OCI-LY7 (cell line): ENCODE data around the gene TRPM3. TPM values are rescaled to one million over a fixed set of nuclear protein-coding genes. Genes with fewer than 3 reads are reported as not detected.

Experiments
- BruUV-seq: library from RNA; stranded (reverse); fragments of 400-500 nt; replicated peaks from 2 replicates; lab custom pipeline; 2021; lab: Mats Ljungman, UMichigan
- CTCF ChIA-PET: fragments of 300-600 bp; sonication (Branson Sonifier 250); formaldehyde crosslinking; loops from one replicate; lab custom pipeline; 2022; ENCODE audit warnings: antibody characterized with exemption; ENCODE audit not compliant: unreplicated experiment; lab: Charles Lee
- POLR2A ChIA-PET: fragments of 300-600 bp; sonication (Branson Sonifier 250); formaldehyde crosslinking; loops from one replicate; lab custom pipeline; 2022; ENCODE audit warnings: antibody characterized with exemption; lab: Charles Lee
- DNase-seq: peaks from one replicate; pipeline ENCODE4 v3.0.0-alpha.2; 2015; ENCODE audit warnings: low spot score
- H2AFZ ChIP-seq: fragments of 200-600 bp; sonication (generic), shearing (Covaris generic); 2 replicates; pipeline ENCODE4 v1.6.1; 2014; ENCODE audit warnings: mild to moderate bottlenecking, antibody characterized with exemption, low read length, moderate library complexity
- H3K27ac ChIP-seq: fragments of 200-600 bp; sonication (generic); 2 replicates; pipeline ENCODE4 v1.5.1; 2014; ENCODE audit warnings: mixed run types, low read depth, mild to moderate bottlenecking, moderate library complexity, low read length, inconsistent platforms; ENCODE audit not compliant: poor library complexity, severe bottlenecking
- H3K36me3 ChIP-seq: fragments of 200-600 bp; sonication (generic); 2 replicates; pipeline ENCODE4 v1.6.1; 2014; ENCODE audit warnings: mild to moderate bottlenecking, antibody characterized with exemption, low read length, moderate library complexity, mixed read lengths; ENCODE audit not compliant: insufficient read depth
- H3K4me1 ChIP-seq: fragments of 200-600 bp; sonication (generic); 2 replicates; pipeline ENCODE4 v1.5.1; 2014; ENCODE audit warnings: mild to moderate bottlenecking, low read length; ENCODE audit not compliant: insufficient read depth, poor library complexity, severe bottlenecking
- H3K4me2 ChIP-seq: fragments of 200-600 bp; sonication (generic); 2 replicates; pipeline ENCODE4 v1.6.1; 2014; ENCODE audit warnings: mild to moderate bottlenecking, low read length
- H3K4me3 ChIP-seq: fragments of 200-600 bp; sonication (generic); 2 replicates; pipeline ENCODE4 v1.5.1; 2014; ENCODE audit warnings: mild to moderate bottlenecking, low read depth, low read length; ENCODE audit not compliant: poor library complexity, severe bottlenecking
- H3K79me2 ChIP-seq: fragments of 200-600 bp; sonication (generic); 2 replicates; pipeline ENCODE4 v1.6.1; 2016; ENCODE audit warnings: low read depth, mild to moderate bottlenecking, low read length, moderate library complexity, mixed read lengths; ENCODE audit not compliant: insufficient read depth
- H3K9me2 ChIP-seq: fragments of 200-600 bp; sonication (generic); 2 replicates; pipeline ENCODE4 v1.6.1; 2016; ENCODE audit warnings: mild to moderate bottlenecking, low read length, mixed read lengths; ENCODE audit not compliant: insufficient read depth
- H3K9me3 ChIP-seq: fragments of 200-600 bp; sonication (generic); 2 replicates; pipeline ENCODE4 v1.6.1; 2014; ENCODE audit warnings: mild to moderate bottlenecking, mixed run types, low read length, mixed read lengths
- H4K20me1 ChIP-seq: fragments of 200-600 bp; sonication (generic); 2 replicates; pipeline ENCODE4 v1.6.1; 2014; ENCODE audit warnings: mild to moderate bottlenecking, antibody characterized with exemption, low read length, moderate library complexity, mixed read lengths; ENCODE audit not compliant: insufficient read depth
- CTCF ChIP-seq: fragments of 200-600 bp; sonication (generic); conservative IDR thresholded peaks from 2 replicates; pipeline ENCODE4 v1.5.1; 2014; ENCODE audit warnings: mild to moderate bottlenecking, antibody characterized with exemption, low read length, moderate library complexity, mixed read lengths
- EZH2phosphoT487 ChIP-seq: fragments of 200-600 bp; sonication (generic); IDR thresholded peaks from 2 replicates; pipeline ENCODE4 v1.6.1; 2018; ENCODE audit warnings: low read depth, borderline replicate concordance, mild to moderate bottlenecking, mixed run types, antibody characterized with exemption, low read length, moderate library complexity, mixed read lengths
- intact Hi-C: fragments of 100-400 bp; cut with micrococcal nuclease; formaldehyde crosslinking; loops from one replicate; pipeline ENCODE4 v1.10.0; 2022; ENCODE audit not compliant: unreplicated experiment
- total RNA-seq, 2 experiments: library from RNA; depleted of rRNA in 1 of 2; stranded (reverse); fragments of >200 nt in 1 of 2; shearing (Covaris generic) in 1 of 2; gene quantifications; 2 replicates each; pipeline ENCODE4 v1.2.3, GENCODE V29; 2014 to 2022

The TRPM3 gene
- total RNA-seq, 2 experiments from 2014 or later = not detected

DNA sequence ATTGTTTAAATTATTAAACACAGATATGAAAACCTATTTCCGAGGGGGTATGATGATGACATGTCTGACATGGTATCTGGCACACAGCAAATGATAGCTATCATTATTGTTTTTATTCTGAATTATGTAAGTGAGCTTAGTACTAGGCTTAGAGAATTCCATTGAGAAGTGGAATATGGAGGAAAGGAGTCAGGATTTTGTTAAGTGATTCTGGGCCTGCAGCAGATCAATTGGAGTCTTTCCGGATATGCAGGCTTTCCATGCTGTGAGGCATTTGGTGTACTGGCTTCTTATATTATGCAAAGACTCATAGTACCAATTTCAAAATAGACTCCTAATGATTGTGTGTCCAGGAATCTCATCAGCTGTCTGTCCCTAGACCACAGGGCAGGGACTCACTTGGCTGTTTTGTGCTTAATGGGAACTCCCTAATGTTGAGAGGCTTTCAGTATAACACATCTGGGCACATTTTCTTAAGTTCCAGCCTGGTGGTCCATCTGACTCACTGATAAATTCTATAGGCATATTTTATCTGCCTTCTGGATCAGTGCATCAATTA, 527.0 kb downstream of the TRPM3 start:
- H3K36me3 ChIP-seq = no peaks in the 10 kb centered on the region
- ChIA-PET CTCF (no interaction called here), POLR2A (interaction anchor here (0.5 to 1.2 kb wide), 3 partner anchors 9 to 1629 kb away, joined by 3 to 5 read pairs (median 4); no protein-coding TSS in a partner anchor)
- no peaks in the 10 kb centered on the region for H4K20me1 ChIP-seq
- H3K79me2 ChIP-seq = no peaks in the 10 kb centered on the region
- intact Hi-C loops = no loop called here
- no peak for DNase-seq
- H2AFZ ChIP-seq = no peak overlapping the region
- BruUV-seq = no TSS peak
- no peak overlapping the region for H3K27ac ChIP-seq
- no peak overlapping the region for H3K4me3 ChIP-seq
- no peaks in the 10 kb centered on the region for H3K9me2 ChIP-seq
- no peak overlapping the region for H3K4me2 ChIP-seq
- TF ChIP-seq CTCF (no peak), EZH2phosphoT487 (no peak)
- H3K4me1 ChIP-seq = no peaks in the 10 kb centered on the region
- no peaks in the 10 kb centered on the region for H3K9me3 ChIP-seq

GRCh38 chr9:70593241-70593640, 528.2 kb downstream of the TRPM3 start:
- no peak for TF ChIP-seq EZH2phosphoT487
- TF ChIP-seq CTCF = no peak
- no TSS peak for BruUV-seq
- no peaks in the 10 kb centered on the region for H3K9me2 ChIP-seq
- DNase-seq = no peak
- POLR2A ChIA-PET = interaction anchor here (1.0 kb wide), 1 partner anchor 19 kb away, joined by 3 read pairs; no protein-coding TSS in a partner anchor
- no peak overlapping the region for H2AFZ ChIP-seq
- no peaks in the 10 kb centered on the region for H3K9me3 ChIP-seq
- H3K4me1 ChIP-seq = no peaks in the 10 kb centered on the region
- H3K4me2 ChIP-seq = no peak overlapping the region
- intact Hi-C loops = no loop called here
- H3K79me2 ChIP-seq = no peaks in the 10 kb centered on the region
- no peak overlapping the region for H3K4me3 ChIP-seq
- H4K20me1 ChIP-seq = no peaks in the 10 kb centered on the region
- CTCF ChIA-PET = no interaction called here
- H3K27ac ChIP-seq = no peak overlapping the region
- no peaks in the 10 kb centered on the region for H3K36me3 ChIP-seq

- H3K9me2 ChIP-seq = no peaks in the 10 kb centered on the region
- no peaks in the 10 kb centered on the region for H3K36me3 ChIP-seq
- no peak overlapping the region for H3K4me2 ChIP-seq
- intact Hi-C loops = no loop called here
- no peak for TF ChIP-seq CTCF
- no peak for TF ChIP-seq EZH2phosphoT487
- H3K4me1 ChIP-seq = no peaks in the 10 kb centered on the region
- POLR2A ChIA-PET = interaction anchor here (1.0 to 1.2 kb wide), 2 partner anchors 12 to 49 kb away, joined by 3 to 4 read pairs; no protein-coding TSS in a partner anchor
- no peak overlapping the region for H3K27ac ChIP-seq
- CTCF ChIA-PET = no interaction called here
- H4K20me1 ChIP-seq = no peaks in the 10 kb centered on the region
- no peak for DNase-seq
- no peak overlapping the region for H3K4me3 ChIP-seq
- BruUV-seq = no TSS peak
- no peaks in the 10 kb centered on the region for H3K79me2 ChIP-seq
- no peaks in the 10 kb centered on the region for H3K9me3 ChIP-seq
- H2AFZ ChIP-seq = no peak overlapping the region
Observed at GRCh38 chr9:70590315-70590677, 531.1 kb downstream of the TRPM3 start.
